Erythroblast (primary cell): ENCODE data around the gene MAST4.
A peak's percentile ranks its signal among the peaks of the same experiment; 100 is the strongest.

ENCODE experiments used
- DNase-seq, 2 experiments: peaks; one replicate each; lab custom pipeline; 2025; lab: John Stamatoyannopoulos, UW
- GATA1 ChIP-seq: IDR thresholded peaks from 2 replicates; pipeline ENCODE4 v1.6.1; 2011; ENCODE audit warnings: low read depth, mild to moderate bottlenecking, control low read depth, low read length, moderate library complexity
- POLR2A ChIP-seq: IDR thresholded peaks from 2 replicates; pipeline ENCODE4 v1.6.1; 2011; ENCODE audit warnings: mild to moderate bottlenecking, low read length

MAST4 gene

DNA sequence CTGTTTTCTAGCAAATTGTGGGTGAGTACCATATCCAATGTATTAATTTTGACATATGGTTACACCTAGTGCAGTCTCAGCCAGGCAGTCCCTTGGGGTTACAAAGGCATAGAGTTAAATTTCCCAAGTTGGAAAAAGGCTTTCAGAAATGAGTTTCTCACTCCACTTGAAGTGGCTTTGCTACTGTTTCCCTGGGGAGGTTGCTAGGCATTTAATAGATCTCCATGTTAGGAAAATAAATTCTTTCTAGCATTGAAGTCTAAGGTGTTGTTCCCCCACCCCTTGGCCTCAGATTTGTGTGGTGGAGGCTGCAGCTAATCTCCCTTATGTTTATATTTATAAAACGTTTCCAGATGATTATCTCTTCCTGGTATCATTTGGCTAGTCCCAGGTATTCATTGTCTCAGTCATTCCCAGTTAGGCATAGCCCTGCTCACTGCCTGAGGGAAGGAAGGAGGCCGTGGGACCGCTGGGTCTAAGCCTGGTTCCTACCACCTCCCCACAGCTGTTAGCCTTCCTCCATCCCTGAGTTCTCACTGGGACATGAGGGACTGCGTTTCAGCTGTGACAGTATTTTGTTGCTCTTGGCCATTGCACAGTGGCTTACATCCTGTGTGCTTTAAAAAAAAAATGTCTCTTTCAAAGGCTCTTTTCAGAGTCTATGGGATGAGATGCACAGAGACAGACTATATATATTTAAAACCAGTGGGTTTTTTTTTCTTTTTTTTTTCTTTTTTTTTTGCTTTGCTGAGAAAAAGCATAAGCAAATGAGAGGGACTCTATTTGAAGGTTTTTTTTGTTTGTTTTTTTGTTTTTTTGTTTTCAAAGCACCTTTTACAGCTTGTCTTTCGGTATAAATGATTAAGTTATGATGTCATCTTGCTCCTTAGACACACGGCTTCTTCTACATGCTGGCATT is 121.5 kb downstream of the MAST4 start:
- no peak for DNase-seq
- TF ChIP-seq POLR2A (no peak), GATA1 (no peak)

DNA sequence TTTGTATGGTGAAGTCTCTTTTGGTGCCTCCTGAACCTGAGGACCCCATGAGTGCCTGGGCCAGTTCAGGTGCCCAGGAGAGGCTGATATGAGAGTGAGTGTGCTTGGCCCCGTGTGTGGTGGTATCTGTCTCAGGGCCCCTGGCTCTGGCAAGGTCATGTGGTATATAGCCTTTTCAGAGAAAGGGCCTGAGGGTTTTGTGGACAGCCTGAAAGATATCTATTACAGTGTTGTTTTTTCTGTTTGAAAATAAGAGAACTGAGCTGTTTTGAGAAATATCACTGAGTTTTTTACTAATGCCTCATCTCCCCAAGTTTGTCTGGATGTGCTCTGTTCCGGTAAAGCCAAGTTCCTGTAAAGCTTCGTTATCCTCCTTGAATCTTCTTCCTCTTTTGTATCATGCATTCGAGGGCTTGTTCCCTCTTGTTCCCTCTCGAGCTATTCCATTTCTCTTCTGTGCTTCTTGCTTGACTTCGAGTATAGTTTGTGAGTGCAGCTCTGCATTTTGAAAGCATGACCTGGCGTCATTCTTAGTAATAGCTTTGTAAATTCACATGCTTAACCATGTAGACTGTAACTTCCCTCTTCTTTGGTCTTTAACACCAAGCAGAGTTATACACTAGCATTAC is 122.3 kb downstream of the MAST4 start:
- DNase-seq, result no peak

DNA sequence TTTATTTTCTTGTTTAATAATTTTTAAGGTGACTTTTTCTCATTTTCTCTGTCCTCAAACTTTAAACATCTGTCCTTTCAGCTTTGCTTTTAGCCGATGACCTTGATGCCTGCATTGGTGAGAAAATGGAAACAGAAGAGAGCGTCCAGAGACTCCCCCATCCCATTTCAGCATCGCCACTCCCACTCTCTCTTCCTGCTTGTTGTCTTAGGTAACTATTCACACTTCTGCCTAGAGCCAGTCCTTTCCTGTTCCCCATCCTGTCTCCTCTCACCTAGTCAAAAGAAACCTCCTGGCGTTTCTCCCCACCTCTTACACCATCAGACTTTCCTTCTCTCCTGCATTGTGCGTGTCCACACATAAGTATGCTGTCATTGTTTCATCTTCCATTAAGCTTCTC is 124.6 kb downstream of the MAST4 start:
- DNase-seq, result no peak
- TF ChIP-seq POLR2A, result no peak
- TF ChIP-seq GATA1, result no peak

More for the DNA sequence above, 122.3 kb downstream of the MAST4 start:
- TF ChIP-seq GATA1, result no peak
- no peak for TF ChIP-seq POLR2A

DNA sequence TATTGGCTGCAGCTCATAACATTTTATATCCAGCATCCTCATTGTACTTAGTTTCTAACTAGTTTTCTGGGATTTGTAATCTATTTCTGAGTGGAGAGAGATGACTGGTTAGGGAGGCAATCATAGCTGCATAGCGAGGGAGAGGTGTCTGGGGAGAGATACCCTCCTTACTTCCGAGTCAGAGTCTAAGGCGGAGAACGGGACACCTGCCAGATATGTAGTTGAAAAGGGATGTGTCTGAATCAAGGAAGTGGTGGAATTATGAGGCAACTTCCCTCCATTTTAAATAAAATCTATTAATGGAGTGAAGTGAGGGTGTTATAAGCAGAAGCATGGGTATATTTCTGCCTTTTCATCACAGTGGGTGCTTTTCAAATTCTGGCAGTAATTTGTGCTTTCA is 126.5 kb downstream of the MAST4 start:
- TF ChIP-seq POLR2A (no peak), GATA1 (no peak)
- DNase-seq, result no peak

DNA sequence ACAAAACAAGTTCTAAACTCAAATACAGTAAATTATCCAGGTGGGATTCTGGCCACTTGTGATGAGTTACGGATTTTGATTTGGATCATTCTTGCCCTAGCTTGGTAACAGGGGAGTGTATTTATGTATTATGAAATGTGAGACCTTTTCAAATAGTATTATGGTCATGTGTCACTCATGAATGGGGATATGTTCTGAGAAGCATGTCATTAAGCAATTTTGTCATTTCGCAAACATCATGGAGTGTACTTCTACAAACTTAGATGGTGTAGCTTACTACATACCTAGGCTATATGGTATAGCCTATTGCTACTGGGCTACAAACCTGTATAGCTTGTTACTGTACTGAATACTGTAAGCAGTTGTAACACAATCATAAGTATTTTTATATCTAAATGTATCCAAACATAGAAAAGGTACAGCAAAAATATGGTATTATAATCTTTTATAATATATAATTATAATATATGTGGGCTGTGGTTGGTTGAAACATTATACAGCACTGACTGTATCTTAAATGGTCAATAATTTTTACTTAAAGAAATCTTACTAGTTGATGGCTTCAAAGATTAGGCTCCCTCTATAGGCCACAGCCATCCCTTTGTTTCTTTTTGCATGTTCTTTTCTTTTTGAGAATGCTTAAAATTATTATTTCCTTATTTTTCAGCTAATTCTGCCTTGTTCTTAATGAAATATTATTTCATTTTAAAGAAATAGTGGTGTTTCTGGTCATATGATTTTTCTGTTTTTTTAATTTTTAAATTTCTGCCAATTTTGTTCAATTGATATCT is 128.4 kb downstream of the MAST4 start:
- no peak for DNase-seq
- TF ChIP-seq GATA1, result no peak
- no peak for TF ChIP-seq POLR2A

DNA sequence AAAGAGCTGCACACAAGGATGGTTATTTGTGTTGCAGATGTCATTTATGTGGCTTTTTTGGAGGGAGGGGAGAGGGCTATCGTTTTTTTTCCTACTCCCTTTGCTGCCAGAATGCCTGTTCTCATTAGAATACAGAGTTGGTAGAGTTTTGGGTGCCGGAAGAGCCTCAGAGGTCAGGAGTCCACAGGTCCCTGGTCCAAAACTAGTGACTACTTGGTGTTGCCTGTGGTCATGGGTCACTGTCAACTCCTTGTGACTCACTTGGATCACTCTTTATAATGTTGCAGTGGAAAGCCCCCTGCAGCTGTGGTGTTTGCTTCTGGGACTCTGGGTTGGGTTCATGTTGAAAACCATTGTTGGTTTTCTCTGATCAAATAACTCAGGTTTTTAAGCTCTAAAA is 131.4 kb downstream of the MAST4 start:
- no peak for TF ChIP-seq GATA1
- TF ChIP-seq POLR2A, result no peak
- DNase-seq, result no peak

DNA sequence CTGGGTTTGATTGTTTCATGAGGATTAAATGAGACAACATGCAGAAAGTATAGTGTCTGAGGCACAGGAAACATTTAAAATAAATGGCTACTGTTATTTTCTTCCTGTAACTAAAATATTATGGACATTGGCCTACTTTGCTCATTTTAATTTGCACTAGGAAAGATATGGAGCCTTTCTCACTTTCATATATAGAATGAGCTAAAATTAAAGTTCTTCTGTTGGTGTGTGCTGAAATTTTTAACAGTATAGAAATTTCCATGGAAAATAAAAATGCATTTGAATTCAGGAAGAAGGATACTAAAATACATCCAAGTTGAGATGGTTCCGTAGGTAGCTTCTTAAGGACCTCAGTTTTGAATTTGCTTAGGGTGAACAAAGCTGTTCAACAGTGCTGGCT is 131.9 kb downstream of the MAST4 start:
- TF ChIP-seq GATA1 (no peak), POLR2A (no peak)
- no peak for DNase-seq

DNA sequence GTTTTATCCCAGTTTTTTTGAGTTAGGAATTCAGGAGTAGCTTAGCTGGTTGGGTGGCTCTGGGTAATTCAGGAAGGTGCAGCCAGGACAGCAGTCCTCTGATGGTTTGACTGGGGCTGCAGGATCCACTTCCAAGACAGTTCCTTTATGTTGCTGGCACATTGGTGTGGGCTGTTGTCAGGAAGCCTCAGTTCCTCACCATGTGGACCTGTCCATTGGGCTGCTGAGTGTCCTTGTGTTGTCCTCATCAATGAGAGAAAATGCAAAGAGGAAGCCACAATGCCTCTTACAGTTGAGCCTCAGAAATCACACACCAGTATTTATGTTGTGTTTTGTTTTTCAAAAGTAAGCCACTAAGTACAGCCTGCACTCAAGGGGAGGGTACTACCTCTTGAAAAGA is 140.9 kb downstream of the MAST4 start:
- DNase-seq, result no peak
- TF ChIP-seq GATA1 (no peak), POLR2A (no peak)

DNA sequence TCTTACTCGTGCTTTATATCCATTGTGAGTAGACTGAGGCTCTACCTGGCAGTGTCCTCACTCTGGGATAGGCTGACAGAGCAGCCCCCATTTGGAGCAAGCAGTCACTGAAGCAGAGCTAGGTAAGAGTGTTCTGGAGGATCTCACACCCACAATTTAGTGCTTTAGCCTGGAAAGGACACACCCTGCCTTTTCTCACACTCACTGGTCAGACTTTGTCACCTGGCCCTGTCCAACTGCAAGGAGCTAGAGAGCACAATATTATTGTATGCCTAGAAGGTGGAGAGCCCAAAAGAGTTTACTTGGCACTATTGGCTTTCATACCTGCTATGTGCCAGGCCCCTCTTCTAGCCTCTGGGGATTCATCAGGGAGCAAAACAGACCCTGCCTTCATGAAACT is 141.9 kb downstream of the MAST4 start:
- TF ChIP-seq GATA1, result no peak
- TF ChIP-seq POLR2A, result no peak
- DNase-seq, result no peak

DNA sequence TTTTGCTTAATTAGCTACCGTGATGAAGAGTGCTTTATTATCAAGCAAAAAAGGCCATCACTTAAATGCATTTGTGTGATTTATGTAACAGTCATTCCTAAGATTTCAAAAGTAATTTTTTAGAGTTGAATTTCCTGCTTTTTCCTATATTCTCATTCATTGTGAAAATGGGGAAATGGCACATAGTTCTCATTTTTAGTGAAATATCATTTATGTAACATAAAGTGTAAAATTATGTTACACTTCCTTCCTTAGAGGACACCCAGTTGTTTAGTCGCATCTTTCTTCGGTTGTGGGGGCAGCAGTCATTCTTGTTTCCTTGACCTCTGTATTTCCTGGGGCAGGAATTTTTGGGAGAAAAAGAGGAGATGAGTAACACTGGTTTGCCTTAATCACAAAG is 142.8 kb downstream of the MAST4 start:
- DNase-seq, result no peak
- no peak for TF ChIP-seq POLR2A
- TF ChIP-seq GATA1, result no peak

DNA sequence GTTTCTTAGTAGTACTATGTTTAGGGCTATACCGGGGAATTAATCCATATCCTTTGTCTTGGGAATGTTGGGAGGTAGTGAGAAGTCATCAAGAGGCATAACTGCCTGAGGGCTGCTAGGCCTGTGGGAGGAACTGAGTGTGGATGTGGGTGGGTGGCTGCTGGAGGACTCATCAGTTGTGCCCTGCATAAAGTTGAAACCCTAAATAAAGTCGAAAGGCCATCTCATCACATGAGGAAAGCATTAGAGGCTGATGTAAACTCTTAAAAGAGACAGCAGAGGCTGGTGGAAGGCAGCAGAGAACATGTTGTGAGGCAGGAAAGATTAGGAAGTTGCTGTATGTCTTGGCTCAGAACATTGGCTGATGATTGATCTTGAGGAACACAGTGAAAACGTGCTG is 143.8 kb downstream of the MAST4 start:
- DNase-seq, result no peak
- TF ChIP-seq GATA1, result no peak

DNA sequence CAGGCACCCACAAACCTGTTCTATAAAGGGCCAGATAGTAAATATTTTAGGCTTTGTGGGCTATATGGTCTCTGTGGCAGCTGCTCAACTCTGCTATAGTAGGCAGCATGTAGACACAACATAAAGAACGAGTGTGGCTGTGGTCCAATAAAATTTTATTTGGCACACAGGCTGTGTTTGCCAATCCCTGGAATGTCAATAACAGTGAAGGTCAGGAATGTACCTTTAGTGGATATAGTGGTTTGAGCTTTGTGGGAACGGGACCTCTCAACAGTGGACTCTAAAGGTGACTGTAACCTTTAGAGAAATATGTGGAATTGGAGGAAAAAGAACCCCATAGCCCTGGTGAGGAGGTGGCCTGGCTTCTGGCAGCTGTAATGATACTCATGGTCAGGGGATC is 145.2 kb downstream of the MAST4 start:
- DNase-seq, result no peak
- TF ChIP-seq GATA1 (no peak), POLR2A (no peak)

DNA sequence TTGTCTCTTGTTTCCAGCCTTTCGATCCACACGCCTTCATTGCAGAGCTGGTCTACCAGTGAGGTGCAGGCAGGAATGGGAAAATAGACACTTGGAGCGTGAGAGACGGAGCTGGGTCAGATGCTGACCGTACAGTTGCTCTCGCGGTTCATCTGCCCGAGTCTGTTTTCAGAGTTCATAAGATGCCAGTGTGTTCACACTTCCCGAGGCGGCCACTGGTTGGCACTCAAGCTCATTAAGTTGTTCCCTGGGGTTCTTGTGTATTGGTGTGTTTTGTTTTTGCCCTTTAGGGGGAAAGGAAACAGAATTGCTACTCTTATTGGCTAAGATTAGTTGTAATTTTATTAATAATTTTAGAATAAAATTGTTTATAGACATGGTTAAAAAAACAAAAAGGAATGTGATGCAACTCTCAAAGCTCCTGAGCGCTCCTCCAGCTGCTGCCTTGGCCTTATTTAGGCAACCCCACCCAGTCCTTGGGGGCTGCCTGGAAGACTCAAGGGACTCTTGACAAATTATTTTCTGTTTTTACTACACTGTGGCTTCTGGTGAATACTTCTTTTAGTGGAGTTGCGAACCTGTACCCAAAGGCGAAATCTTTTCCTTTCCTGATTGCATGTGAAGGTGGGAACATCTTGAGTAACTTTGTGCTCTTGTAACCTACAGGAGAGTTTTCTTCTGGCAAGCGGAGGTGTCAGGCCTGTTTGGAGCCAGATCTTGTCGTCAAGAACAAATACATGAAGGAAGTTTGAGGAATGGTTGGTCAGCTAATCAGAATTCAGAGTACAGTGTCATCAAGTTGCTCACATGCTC is 146.1 kb downstream of the MAST4 start:
- DNase-seq, result peak; percentile 19 to 27
- TF ChIP-seq POLR2A (no peak), GATA1 (no peak)

DNA sequence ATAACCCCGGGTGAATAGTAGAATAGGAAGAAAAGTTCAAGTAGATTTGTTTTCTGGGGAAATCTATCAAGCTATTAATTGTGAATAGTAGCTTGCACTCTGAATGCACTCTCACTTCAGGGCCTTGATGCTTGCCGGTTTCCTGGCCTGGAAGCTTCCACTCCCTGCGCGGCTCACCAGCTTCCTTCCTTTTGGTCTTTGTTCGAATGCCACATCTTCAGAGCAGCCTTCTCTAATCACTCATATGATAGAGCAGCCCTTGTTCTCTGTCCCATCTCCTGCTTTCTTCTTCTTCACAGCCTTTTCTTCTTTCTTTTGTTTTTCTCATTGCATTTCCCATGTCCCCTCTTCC is 146.7 kb downstream of the MAST4 start:
- no peak for TF ChIP-seq POLR2A
- DNase-seq, result no peak

DNA sequence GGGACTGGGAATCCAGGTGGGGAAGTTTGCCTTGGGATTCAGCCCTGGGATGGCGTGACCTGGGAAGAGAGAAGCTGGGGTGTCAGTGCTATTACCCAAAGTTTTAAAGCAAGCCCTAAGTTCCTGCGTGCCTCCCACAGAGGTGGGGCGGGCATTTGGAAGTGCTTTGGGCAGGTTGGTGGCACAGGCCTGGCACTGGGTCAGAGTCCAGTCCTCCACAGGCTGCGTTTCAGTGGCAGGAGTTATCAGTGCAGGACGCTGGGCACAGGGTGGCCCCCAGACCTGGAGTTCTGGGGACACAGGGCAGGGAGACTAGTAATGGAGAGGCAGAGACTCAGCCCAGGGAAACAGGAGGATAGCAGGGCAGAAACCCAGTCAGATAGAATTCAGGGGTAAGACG is 147.2 kb downstream of the MAST4 start:
- no peak for TF ChIP-seq POLR2A
- no peak for TF ChIP-seq GATA1
- no peak for DNase-seq
